GM21367 (cell line): ENCODE measurements around the gene GPR137.

Source experiments
- ATAC-seq: cut with Tn5 transposase; IDR thresholded peaks from one replicate; pipeline ENCODE4 v1.9.1; 2021; ENCODE audit not compliant: unreplicated experiment

The GPR137 gene

GRCh38 chr11:64249038-64249437, 36.6 kb upstream of the GPR137 start:
- no peak for ATAC-seq

GRCh38 chr11:64249563-64250414, 35.9 kb upstream of the GPR137 start:
- no peak for ATAC-seq

- no peak for ATAC-seq
Observed at GRCh38 chr11:64250415-64251015, 35.1 kb upstream of the GPR137 start.

- ATAC-seq: peak; percentile 29
Observed at GRCh38 chr11:64251016-64251752, 34.5 kb upstream of the GPR137 start, which contains the start of gene PLCB3. Gene PLCB3, plus strand, starts transcription at chr11:64251530. Its CDS starts 120 bp downstream, at chr11:64251650.

GRCh38 chr11:64251753-64252002, 34.0 kb upstream of the GPR137 start:
- no peak for ATAC-seq

GRCh38 chr11:64252003-64252872, 33.4 kb upstream of the GPR137 start:
- no peak for ATAC-seq

GRCh38 chr11:64253043-64253442, 32.6 kb upstream of the GPR137 start:
- ATAC-seq: no peak

- ATAC-seq: no peak
Observed at GRCh38 chr11:64253481-64253880, 32.2 kb upstream of the GPR137 start.

GRCh38 chr11:64254326-64254725, 31.3 kb upstream of the GPR137 start:
- ATAC-seq: no peak

GRCh38 chr11:64255135-64256128, 30.2 kb upstream of the GPR137 start:
- no peak for ATAC-seq

GRCh38 chr11:64256300-64256699, 29.3 kb upstream of the GPR137 start:
- ATAC-seq: no peak

- no peak for ATAC-seq
Observed at GRCh38 chr11:64258356-64258755, 27.3 kb upstream of the GPR137 start.

GRCh38 chr11:64258946-64259532, 26.6 kb upstream of the GPR137 start:
- no peak for ATAC-seq

GRCh38 chr11:64259533-64260067, 26.0 kb upstream of the GPR137 start:
- ATAC-seq: no peak

- no peak for ATAC-seq
Observed at GRCh38 chr11:64260147-64260708, 25.4 kb upstream of the GPR137 start.

GRCh38 chr11:64261556-64262080, 24.0 kb upstream of the GPR137 start:
- no peak for ATAC-seq

- ATAC-seq: no peak
Observed at GRCh38 chr11:64262271-64263002, 23.2 kb upstream of the GPR137 start.
